ENCODE results near the gene SYNPO2L. TPM values are rescaled to one million over a fixed set of nuclear protein-coding genes. Genes with fewer than 3 reads are reported as not detected.

Gene SYNPO2L
- total and polyA plus RNA-seq, 4 donors, result under 0.01 to 0.02 TPM; not detected in 2

DNA sequence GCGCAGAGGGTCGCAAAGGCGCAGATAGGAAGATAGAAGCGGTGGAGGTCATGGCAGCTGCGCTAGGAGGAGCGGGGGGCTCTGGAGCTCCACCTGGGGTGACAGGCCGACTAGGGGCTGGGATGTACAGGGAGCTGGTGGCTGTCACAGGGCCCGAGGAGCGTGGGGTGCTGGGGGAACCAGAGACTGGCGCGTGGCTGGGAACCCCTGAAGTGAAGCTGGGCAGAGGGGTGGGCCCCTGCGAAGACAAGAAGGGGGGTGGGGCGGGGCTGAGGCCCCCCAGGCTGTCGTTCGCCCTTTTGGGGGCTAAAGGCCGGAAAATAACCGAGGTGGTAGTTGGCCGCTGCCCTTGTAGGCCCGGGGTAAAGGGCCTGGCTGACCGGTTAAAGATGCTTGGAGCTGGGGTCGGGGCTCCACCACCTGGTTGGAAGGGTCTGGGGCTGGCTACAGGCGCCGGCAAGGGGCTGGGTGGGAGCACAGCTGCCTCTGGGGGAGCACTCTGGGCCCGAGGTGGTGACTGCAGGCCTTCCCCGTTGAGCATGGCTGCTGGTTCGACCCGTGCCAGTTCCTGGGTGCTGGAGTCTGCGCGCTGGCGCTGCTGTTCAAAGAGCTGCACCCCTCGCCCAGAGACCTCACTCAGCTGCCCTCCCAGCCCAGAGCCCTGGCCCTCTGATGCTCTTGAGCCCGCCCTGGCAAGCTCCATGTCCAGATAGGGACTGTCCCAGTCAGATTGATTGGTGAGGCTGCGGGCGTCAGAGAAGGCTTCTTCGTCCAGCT is 7.8 kb downstream of the SYNPO2L start:
- WGBS, result 44% methylated on average over 35 of the region's 35 CpGs
- H3K4me1 ChIP-seq (ENCODE audit: control insufficient read depth in 4 of 4, insufficient read depth in 4 of 4, low read length in 3 of 4), result peaks cover 0 to 4% (median 3%) of the 10 kb centered on the region in 4 donors
- TF ChIP-seq SP1 (IDR thresholded peaks at IDR 0.05), result no peak
- no peak for TF ChIP-seq EGR1 (IDR thresholded peaks at IDR 0.05; ENCODE audit: low read depth in 2 of 2)
- TF ChIP-seq RXRA (IDR thresholded peaks at IDR 0.05), result no peak
- no peak overlapping the region for H3K9ac ChIP-seq (ENCODE audit: low read depth in 1 of 2, low read length in 2 of 2)
- no peaks in the 10 kb centered on the region for H3K27me3 ChIP-seq (ENCODE audit: control insufficient read depth in 4 of 4, insufficient read depth in 4 of 4, low read length in 3 of 4)
- peak overlapping the region in 2 of 3 donors; percentile 38 to 50 for H3K4me3 ChIP-seq (ENCODE audit: low read depth in 1 of 3, low read length in 3 of 3)
- DNase-seq (ENCODE audit: low spot score), result no peak
- no peaks in the 10 kb centered on the region for H3K9me3 ChIP-seq (ENCODE audit: control insufficient read depth in 4 of 4, low read length in 3 of 4)
- H3K27ac ChIP-seq (ENCODE audit: low read depth in 1 of 2, low read length in 2 of 2), result no peak overlapping the region
- H3K36me3 ChIP-seq (ENCODE audit: control insufficient read depth in 4 of 4, insufficient read depth in 3 of 4, low read depth in 1 of 4, low read length in 3 of 4), result no peaks in the 10 kb centered on the region

- Histone ChIP-seq H3K9ac (ENCODE audit: low read depth in 1 of 2, low read length in 2 of 2) (no peak overlapping the region), H3K4me3 (ENCODE audit: low read depth in 1 of 3, low read length in 3 of 3) (peak overlapping the region in 2 of 3 donors; percentile 38 to 50), H3K27me3 (ENCODE audit: control insufficient read depth in 4 of 4, insufficient read depth in 4 of 4, low read length in 3 of 4) (no peaks in the 10 kb centered on the region), H3K36me3 (ENCODE audit: control insufficient read depth in 4 of 4, insufficient read depth in 3 of 4, low read depth in 1 of 4, low read length in 3 of 4) (no peaks in the 10 kb centered on the region), H3K27ac (ENCODE audit: low read depth in 1 of 2, low read length in 2 of 2) (no peak overlapping the region), H3K4me1 (ENCODE audit: control insufficient read depth in 4 of 4, insufficient read depth in 4 of 4, low read length in 3 of 4) (peaks cover 0 to 4% (median 3%) of the 10 kb centered on the region in 4 donors), H3K9me3 (ENCODE audit: control insufficient read depth in 4 of 4, low read length in 3 of 4) (no peaks in the 10 kb centered on the region)
- no peak for TF ChIP-seq RAD21 (IDR thresholded peaks at IDR 0.05)
- TF ChIP-seq FOXA1 (IDR thresholded peaks at IDR 0.05), result no peak
- TF ChIP-seq, protein P1, sequence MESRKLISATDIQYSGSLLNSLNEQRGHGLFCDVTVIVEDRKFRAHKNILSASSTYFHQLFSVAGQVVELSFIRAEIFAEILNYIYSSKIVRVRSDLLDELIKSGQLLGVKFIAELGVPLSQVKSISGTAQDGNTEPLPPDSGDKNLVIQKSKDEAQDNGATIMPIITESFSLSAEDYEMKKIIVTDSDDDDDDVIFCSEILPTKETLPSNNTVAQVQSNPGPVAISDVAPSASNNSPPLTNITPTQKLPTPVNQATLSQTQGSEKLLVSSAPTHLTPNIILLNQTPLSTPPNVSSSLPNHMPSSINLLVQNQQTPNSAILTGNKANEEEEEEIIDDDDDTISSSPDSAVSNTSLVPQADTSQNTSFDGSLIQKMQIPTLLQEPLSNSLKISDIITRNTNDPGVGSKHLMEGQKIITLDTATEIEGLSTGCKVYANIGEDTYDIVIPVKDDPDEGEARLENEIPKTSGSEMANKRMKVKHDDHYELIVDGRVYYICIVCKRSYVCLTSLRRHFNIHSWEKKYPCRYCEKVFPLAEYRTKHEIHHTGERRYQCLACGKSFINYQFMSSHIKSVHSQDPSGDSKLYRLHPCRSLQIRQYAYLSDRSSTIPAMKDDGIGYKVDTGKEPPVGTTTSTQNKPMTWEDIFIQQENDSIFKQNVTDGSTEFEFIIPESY (IDR thresholded peaks at IDR 0.05), result no peak
- TF ChIP-seq HNF4G (IDR thresholded peaks at IDR 0.05), result no peak
- TF ChIP-seq HNF4A (conservative IDR thresholded peaks at IDR 0.05), result no peak
- no peak for TF ChIP-seq JUND (IDR thresholded peaks at IDR 0.05)
- TF ChIP-seq, protein P2, sequence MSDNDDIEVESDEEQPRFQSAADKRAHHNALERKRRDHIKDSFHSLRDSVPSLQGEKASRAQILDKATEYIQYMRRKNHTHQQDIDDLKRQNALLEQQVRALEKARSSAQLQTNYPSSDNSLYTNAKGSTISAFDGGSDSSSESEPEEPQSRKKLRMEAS (IDR thresholded peaks at IDR 0.05), result no peak
- no peak for TF ChIP-seq SP1 (IDR thresholded peaks at IDR 0.05)
- TF ChIP-seq FOXA2 (IDR thresholded peaks at IDR 0.05), result no peak
- no peak for TF ChIP-seq NR2F2 (IDR thresholded peaks at IDR 0.05)
- TF ChIP-seq EGR1 (IDR thresholded peaks at IDR 0.05; ENCODE audit: low read depth in 2 of 2), result no peak
- TF ChIP-seq, protein P3, sequence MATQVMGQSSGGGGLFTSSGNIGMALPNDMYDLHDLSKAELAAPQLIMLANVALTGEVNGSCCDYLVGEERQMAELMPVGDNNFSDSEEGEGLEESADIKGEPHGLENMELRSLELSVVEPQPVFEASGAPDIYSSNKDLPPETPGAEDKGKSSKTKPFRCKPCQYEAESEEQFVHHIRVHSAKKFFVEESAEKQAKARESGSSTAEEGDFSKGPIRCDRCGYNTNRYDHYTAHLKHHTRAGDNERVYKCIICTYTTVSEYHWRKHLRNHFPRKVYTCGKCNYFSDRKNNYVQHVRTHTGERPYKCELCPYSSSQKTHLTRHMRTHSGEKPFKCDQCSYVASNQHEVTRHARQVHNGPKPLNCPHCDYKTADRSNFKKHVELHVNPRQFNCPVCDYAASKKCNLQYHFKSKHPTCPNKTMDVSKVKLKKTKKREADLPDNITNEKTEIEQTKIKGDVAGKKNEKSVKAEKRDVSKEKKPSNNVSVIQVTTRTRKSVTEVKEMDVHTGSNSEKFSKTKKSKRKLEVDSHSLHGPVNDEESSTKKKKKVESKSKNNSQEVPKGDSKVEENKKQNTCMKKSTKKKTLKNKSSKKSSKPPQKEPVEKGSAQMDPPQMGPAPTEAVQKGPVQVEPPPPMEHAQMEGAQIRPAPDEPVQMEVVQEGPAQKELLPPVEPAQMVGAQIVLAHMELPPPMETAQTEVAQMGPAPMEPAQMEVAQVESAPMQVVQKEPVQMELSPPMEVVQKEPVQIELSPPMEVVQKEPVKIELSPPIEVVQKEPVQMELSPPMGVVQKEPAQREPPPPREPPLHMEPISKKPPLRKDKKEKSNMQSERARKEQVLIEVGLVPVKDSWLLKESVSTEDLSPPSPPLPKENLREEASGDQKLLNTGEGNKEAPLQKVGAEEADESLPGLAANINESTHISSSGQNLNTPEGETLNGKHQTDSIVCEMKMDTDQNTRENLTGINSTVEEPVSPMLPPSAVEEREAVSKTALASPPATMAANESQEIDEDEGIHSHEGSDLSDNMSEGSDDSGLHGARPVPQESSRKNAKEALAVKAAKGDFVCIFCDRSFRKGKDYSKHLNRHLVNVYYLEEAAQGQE (IDR thresholded peaks at IDR 0.05), result no peak
- TF ChIP-seq YY1 (IDR thresholded peaks at IDR 0.05), result no peak
- no peak for TF ChIP-seq CTCF (IDR thresholded peaks at IDR 0.05; ENCODE audit: low read depth, low read length, missing input control)
- WGBS, result 24% methylated on average over 32 of the region's 32 CpGs
- no peak for DNase-seq (ENCODE audit: low spot score)
Measured at GRCh38 chr10:73647211-73647874, 8.5 kb downstream of the SYNPO2L start.

All from liver (tissue), 9 donors.